Panc1 (cell line): ENCODE data around the gene MAP2K3. TPM values are rescaled to one million over a fixed set of nuclear protein-coding genes. Genes with fewer than 3 reads are reported as not detected.
A peak's percentile ranks its signal among the peaks of the same experiment; 100 is the strongest.

Experiments
- ATAC-seq: fragments of 200-7000 bp; cut with Tn5 transposase; 2 replicates; pipeline ENCODE4 v1.9.1; 2020; ENCODE audit warnings: mild to moderate bottlenecking, moderate library complexity
- BruUV-seq: library from RNA; stranded (reverse); fragments of 400-500 nt; replicated peaks from 2 replicates; lab custom pipeline; 2021; lab: Mats Ljungman, UMichigan
- CTCF ChIA-PET: fragments of 300-600 bp; sonication (Branson Sonifier 250); formaldehyde crosslinking; loops from one replicate; lab custom pipeline; 2022; ENCODE audit warnings: antibody characterized with exemption; lab: Charles Lee
- POLR2A ChIA-PET: fragments of 300-600 bp; sonication (Branson Sonifier 250); formaldehyde crosslinking; loops from one replicate; lab custom pipeline; 2022; ENCODE audit warnings: antibody characterized with exemption; lab: Charles Lee
- DNase-seq: peaks from one replicate; pipeline ENCODE4 v3.0.0-alpha.2; 2010; ENCODE audit warnings: low read depth, low spot score
- H3K27ac ChIP-seq: 2 replicates; pipeline ENCODE4 v1.5.1; 2011; ENCODE audit warnings: mild to moderate bottlenecking, low read length, inconsistent platforms
- H3K27me3 ChIP-seq: fragments of 200-500 bp; sonication (Bioruptor generic); 2 replicates; pipeline ENCODE4 v1.6.0; 2014; ENCODE audit warnings: low read length, inconsistent platforms; ENCODE audit not compliant: control insufficient read depth, insufficient read depth
- H3K36me3 ChIP-seq: fragments of 200-500 bp; sonication (Bioruptor generic); 2 replicates; pipeline ENCODE4 v1.5.1; 2014; ENCODE audit warnings: inconsistent platforms, mild to moderate bottlenecking, low read length, moderate library complexity; ENCODE audit not compliant: control insufficient read depth, insufficient read depth
- H3K4me1 ChIP-seq: 2 replicates; pipeline ENCODE4 v1.5.1; 2011; ENCODE audit warnings: inconsistent platforms, mild to moderate bottlenecking, low read length, moderate library complexity; ENCODE audit not compliant: control insufficient read depth, insufficient read depth
- H3K4me3 ChIP-seq, 2 experiments: 2 replicates each; pipeline ENCODE4 v1.5.1; 2011 to 2012; ENCODE audit warnings: low read depth in 2 of 2, low read length in 2 of 2, mild to moderate bottlenecking in 2 of 2, inconsistent platforms in 1 of 2, moderate library complexity in 1 of 2
- H3K9me3 ChIP-seq: fragments of 200-500 bp; sonication (Bioruptor generic); 2 replicates; pipeline ENCODE4 v1.5.1; 2014; ENCODE audit warnings: low read depth, mild to moderate bottlenecking, inconsistent platforms, low read length, moderate library complexity; ENCODE audit not compliant: control insufficient read depth, insufficient read depth
- POLR2AphosphoS5 ChIP-seq: IDR thresholded peaks from 2 replicates; pipeline ENCODE4 v1.6.1; 2012; ENCODE audit warnings: mild to moderate bottlenecking, low read depth, low read length, moderate library complexity
- SIN3A ChIP-seq: IDR thresholded peaks from 2 replicates; pipeline ENCODE4 v1.6.1; 2012; ENCODE audit warnings: low read depth, mild to moderate bottlenecking, low read length, moderate library complexity, borderline replicate concordance; ENCODE audit not compliant: insufficient read depth
- TCF7L2 ChIP-seq: IDR thresholded peaks from 2 replicates; pipeline ENCODE4 v1.6.1; 2011; ENCODE audit warnings: mild to moderate bottlenecking, low read depth, low read length, inconsistent platforms
- in situ Hi-C: cut with HindIII; loops from 2 replicates; pipeline ENCODE4 v1.10.0; 2016; ENCODE audit warnings: low sequenced_read_pairs, low pct_unique_long_range_greater_than_20kb
- intact Hi-C: fragments of 100-400 bp; cut with micrococcal nuclease; formaldehyde crosslinking; loops from one replicate; pipeline ENCODE4 v1.10.0; 2022; ENCODE audit not compliant: unreplicated experiment
- total RNA-seq: library from RNA; stranded (reverse); gene quantifications from one replicate; pipeline ENCODE4 v1.2.1, GENCODE V29; 2021; ENCODE audit not compliant: unreplicated experiment
- TF ChIP-seq, protein P1 (sequence below): fragments of 450-650 bp; IDR thresholded peaks from 2 replicates; pipeline ENCODE4 v1.5.1; 2017; ENCODE audit warnings: mild to moderate bottlenecking
- TF ChIP-seq, protein P2 (sequence below), 2 experiments: IDR thresholded peaks; 2 replicates each; pipeline ENCODE4 v1.6.1; 2011 to 2012; ENCODE audit warnings: low read depth in 2 of 2, control low read depth in 1 of 2, low read length in 1 of 2, mild to moderate bottlenecking in 1 of 2, moderate library complexity in 1 of 2; ENCODE audit not compliant: insufficient read depth in 1 of 2

Gene MAP2K3
- total RNA-seq, 1 experiment from 2014 or later: 44.4 TPM

DNA sequence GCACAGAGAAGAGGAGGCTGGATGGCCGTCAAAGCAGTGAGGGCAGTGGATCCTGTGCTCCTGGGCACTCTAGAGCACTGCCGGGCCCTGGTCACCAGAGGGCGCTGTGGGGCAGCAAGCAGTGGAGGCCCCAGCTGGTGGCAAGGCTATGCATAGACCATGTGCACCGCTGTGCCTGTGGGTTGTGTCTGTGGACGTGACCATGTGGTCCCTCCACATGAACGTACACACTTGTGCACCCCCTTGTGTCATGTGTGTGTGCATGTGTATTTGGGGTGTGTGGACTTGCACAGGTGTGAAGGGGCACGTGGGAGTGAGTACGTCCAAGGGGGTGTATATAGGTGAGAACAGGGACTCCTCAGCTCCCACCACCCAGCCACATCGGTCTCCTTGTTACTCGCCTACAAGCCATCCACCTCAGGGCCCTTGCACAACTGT, 4.4 kb upstream of the MAP2K3 start:
- ATAC-seq: peak; percentile 74
- Histone ChIP-seq H3K4me3 (no peak overlapping the region), H3K27me3 (no peaks in the 10 kb centered on the region), H3K27ac (no peak overlapping the region), H3K36me3 (no peaks in the 10 kb centered on the region; the same call in 1 of the 2 replicates), H3K9me3 (no peaks in the 10 kb centered on the region), H3K4me1 (peaks cover 9% of the 10 kb centered on the region)
- in situ Hi-C loops: no loop called here
- TF ChIP-seq, protein P1, sequence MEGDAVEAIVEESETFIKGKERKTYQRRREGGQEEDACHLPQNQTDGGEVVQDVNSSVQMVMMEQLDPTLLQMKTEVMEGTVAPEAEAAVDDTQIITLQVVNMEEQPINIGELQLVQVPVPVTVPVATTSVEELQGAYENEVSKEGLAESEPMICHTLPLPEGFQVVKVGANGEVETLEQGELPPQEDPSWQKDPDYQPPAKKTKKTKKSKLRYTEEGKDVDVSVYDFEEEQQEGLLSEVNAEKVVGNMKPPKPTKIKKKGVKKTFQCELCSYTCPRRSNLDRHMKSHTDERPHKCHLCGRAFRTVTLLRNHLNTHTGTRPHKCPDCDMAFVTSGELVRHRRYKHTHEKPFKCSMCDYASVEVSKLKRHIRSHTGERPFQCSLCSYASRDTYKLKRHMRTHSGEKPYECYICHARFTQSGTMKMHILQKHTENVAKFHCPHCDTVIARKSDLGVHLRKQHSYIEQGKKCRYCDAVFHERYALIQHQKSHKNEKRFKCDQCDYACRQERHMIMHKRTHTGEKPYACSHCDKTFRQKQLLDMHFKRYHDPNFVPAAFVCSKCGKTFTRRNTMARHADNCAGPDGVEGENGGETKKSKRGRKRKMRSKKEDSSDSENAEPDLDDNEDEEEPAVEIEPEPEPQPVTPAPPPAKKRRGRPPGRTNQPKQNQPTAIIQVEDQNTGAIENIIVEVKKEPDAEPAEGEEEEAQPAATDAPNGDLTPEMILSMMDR: peak; percentile 97
- TF ChIP-seq, protein P2, sequence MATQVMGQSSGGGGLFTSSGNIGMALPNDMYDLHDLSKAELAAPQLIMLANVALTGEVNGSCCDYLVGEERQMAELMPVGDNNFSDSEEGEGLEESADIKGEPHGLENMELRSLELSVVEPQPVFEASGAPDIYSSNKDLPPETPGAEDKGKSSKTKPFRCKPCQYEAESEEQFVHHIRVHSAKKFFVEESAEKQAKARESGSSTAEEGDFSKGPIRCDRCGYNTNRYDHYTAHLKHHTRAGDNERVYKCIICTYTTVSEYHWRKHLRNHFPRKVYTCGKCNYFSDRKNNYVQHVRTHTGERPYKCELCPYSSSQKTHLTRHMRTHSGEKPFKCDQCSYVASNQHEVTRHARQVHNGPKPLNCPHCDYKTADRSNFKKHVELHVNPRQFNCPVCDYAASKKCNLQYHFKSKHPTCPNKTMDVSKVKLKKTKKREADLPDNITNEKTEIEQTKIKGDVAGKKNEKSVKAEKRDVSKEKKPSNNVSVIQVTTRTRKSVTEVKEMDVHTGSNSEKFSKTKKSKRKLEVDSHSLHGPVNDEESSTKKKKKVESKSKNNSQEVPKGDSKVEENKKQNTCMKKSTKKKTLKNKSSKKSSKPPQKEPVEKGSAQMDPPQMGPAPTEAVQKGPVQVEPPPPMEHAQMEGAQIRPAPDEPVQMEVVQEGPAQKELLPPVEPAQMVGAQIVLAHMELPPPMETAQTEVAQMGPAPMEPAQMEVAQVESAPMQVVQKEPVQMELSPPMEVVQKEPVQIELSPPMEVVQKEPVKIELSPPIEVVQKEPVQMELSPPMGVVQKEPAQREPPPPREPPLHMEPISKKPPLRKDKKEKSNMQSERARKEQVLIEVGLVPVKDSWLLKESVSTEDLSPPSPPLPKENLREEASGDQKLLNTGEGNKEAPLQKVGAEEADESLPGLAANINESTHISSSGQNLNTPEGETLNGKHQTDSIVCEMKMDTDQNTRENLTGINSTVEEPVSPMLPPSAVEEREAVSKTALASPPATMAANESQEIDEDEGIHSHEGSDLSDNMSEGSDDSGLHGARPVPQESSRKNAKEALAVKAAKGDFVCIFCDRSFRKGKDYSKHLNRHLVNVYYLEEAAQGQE (IDR thresholded peaks at IDR 0.05; ENCODE audit: insufficient read depth in 1 of 2, low read depth in 2 of 2, low read length in 1 of 2): peak in 1 of 2 experiments; percentile 62; a peak in 1 of 4 replicates
- TF ChIP-seq POLR2AphosphoS5: no peak
- POLR2A ChIA-PET: no interaction called here
- DNase-seq: peak; percentile 52
- no TSS peak for BruUV-seq
- intact Hi-C loops: loop anchor here (2.0 to 10.0 kb wide), 2 partner anchors 155 to 233 kb away; partner anchors contain the start of gene DHRS7B
- CTCF ChIA-PET: no interaction called here

DNA sequence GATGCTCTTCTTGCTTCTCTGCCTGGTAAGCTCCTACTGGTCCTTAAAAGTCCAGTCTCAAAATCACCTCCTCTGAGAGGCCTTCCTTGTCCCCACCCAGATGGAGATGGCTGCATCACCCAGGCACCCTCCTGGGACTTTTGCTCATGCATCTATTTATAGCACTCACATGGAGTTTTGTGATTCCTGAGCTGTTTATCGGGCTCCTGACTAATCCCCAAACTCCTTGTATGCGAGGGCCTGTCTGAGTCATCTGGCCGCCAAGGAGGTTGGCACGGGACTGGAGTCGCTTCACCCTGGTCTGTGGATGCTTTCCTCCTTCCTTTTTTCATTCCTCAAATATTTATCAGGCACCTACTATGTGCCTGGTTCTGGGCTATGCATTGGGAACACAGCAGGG, 2.3 kb upstream of the MAP2K3 start:
- in situ Hi-C loops: no loop called here
- no peak overlapping the region for H3K4me3 ChIP-seq
- ATAC-seq (0 out of 2 replicates have a peak, but pooled peaks have one; percentile 8), DNase-seq (peak; percentile 84)
- BruUV-seq: no TSS peak
- H3K27me3 ChIP-seq: no peaks in the 10 kb centered on the region
- H3K4me1 ChIP-seq: peaks cover 17% of the 10 kb centered on the region
- TF ChIP-seq SIN3A (no peak), TCF7L2 (no peak)
- H3K9me3 ChIP-seq: no peaks in the 10 kb centered on the region
- intact Hi-C loops: loop anchor here (10.0 kb wide), 1 partner anchor 157 kb away; the partner anchor contains the start of gene DHRS7B
- peaks cover 2% of the 10 kb centered on the region; the same call in 1 of the 2 replicates for H3K36me3 ChIP-seq
- POLR2A ChIA-PET: no interaction called here
- CTCF ChIA-PET: interaction anchor here (0.7 kb wide), 1 partner anchor 153 kb away, joined by 7 read pairs; no protein-coding TSS in a partner anchor
- no peak overlapping the region for H3K27ac ChIP-seq

DNA sequence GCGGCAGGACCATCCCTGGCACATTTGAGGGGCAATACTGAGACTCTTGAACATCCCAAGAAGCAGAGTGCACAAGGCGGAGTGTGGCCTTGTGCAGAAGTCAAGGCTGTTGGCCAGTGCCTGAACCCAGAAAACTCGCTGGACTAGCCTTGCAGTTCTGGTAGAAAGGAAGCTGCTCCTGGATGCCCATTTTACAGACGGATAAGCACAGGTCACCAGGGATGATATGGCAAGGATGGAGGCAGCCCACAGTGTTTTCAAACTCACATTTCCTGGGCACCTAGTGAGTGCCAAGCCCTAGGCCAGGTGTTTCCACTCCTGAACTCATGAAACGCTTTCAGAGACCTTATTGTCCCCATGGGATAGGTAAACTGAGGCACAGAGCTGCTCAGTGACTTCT, 1.7 kb upstream of the MAP2K3 start:
- H3K4me1 ChIP-seq: peaks cover 21% of the 10 kb centered on the region

More for the DNA sequence above, 1.7 kb upstream of the MAP2K3 start:
- DNase-seq (no peak), ATAC-seq (no peak)
- ChIA-PET CTCF (no interaction called here), POLR2A (no interaction called here)
- BruUV-seq: no TSS peak
- TF ChIP-seq, protein P2 (IDR thresholded peaks at IDR 0.05; ENCODE audit: insufficient read depth in 1 of 2, low read depth in 2 of 2, low read length in 1 of 2): no peak
- TF ChIP-seq POLR2AphosphoS5 (no peak), SIN3A (no peak), TCF7L2 (no peak)
- TF ChIP-seq, protein P1: no peak
- H3K36me3 ChIP-seq: peaks cover 2% of the 10 kb centered on the region; the same call in 1 of the 2 replicates
- in situ Hi-C loops (no loop called here), intact Hi-C loops (loop anchor here (10.0 kb wide), 1 partner anchor 158 kb away; the partner anchor contains the start of gene DHRS7B)
- no peak overlapping the region for H3K27ac ChIP-seq
- no peaks in the 10 kb centered on the region for H3K9me3 ChIP-seq
- no peaks in the 10 kb centered on the region for H3K27me3 ChIP-seq
- H3K4me3 ChIP-seq: no peak overlapping the region
